Activated CD8-positive, alpha-beta memory T cell treated with anti-CD3 and anti-CD28 coated beads for 1 hour (primary cell): ENCODE results near the gene ZFR2.

Source experiments
- DNase-seq, 2 donors: peaks; one replicate each; pipeline ENCODE4 v3.0.0-alpha.2; 2020; ENCODE audit warnings: low read depth in 1 of 2; ENCODE audit errors: extremely low read depth in 1 of 2

Gene ZFR2

GRCh38 chr19:3796358-3796757, 72.5 kb downstream of the ZFR2 start:
- no peak for DNase-seq

- no peak for DNase-seq
Measured at GRCh38 chr19:3793799-3794198, 75.0 kb downstream of the ZFR2 start.

DNA sequence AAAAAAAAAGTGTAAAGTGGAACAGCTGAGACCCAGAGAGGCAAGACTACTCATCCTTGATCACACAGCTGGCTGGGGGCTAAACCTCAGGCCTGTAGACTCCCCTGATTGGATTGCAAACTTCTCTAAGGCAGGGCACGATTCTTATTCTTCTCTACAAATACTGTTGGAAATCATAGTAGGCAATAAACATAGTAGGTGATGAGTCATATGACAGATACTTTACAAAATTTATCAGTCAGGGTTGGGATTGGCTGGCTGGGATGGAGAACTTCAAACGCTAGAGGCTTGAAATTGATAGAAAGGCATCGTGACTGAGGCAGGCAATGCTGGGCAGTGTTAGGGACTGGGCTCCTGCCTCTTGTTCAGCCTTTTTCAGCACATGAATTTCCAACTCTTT, 76.7 kb downstream of the ZFR2 start:
- no peak for DNase-seq

- no peak for DNase-seq
Measured at GRCh38 chr19:3790941-3791340, 77.9 kb downstream of the ZFR2 start.

DNA sequence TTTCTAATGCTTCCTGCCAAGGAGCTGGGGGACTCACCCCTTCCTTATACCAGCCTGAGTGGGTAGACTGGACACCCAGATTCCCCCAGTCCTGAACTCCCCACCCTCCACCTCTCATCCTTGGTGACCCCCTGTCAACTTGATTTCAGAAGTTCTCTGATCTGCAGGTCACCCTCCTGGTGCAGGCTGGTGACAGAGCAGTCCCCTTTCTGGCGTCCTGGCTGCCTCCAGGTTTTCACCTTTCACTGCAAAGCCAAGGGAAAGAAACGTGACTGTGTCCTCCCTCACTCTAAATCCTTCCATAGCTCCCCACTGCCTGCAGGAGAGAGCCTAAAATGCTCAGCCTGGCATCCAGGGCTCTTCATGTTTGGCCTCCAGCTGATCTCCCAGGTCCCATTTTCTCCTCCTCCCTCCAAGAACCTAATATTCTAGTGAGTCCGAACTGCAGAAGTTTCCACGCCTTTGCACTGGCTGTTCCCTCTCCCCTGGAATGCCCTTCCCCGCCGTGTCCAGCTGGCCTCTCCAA, 78.6 kb downstream of the ZFR2 start:
- DNase-seq, result no peak

GRCh38 chr19:3788996-3789778, 79.7 kb downstream of the ZFR2 start:
- no peak for DNase-seq

DNA sequence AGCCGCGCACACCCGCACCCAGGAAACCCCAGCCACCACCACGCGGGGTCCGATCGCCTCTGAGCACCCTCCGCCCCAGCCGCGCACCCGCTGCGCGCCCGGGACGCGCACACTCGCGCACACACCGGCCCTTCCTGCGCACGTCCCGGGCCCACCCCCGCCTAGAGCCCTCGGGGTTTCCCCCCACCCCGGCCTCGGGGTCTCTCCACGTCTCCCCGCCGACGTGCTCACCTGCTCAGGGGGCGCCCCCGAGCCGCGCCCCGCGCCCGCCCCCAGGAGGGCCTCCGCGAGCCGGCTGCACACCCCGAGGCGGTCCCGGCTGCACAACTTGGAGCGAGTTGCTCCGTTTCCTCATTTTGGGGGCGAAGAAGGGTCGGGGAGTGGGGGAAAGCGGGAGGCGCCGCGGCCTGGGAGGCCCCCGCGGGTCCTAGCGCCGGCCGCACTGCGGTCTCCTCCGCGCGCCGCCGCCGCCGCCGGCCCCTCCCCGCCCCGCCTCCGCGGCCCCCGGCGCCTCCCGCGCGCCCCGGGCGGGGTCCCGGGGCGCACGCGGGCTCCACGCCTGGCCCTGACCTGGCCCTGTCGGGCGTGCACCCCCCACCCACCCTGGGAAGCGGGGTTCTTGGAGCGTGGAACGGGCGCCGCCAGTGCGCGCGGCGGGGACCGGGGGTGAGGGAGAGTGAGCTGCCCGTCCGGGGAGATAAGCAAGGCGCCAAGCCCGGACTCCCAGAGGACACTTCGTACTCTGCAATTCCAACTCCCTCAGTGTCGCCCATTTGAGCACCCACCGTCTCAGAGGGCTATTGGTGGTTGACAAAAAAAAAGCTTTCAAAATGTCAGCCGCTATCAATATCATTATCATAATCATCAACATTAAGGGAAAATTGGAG, 82.7 kb downstream of the ZFR2 start, which contains the start of gene MATK:
Gene MATK (minus strand): TSS at position 444 of the 887 bp plus-strand sequence. CDS start 1,246 bp downstream, outside the sequence.
- no peak for DNase-seq

DNA sequence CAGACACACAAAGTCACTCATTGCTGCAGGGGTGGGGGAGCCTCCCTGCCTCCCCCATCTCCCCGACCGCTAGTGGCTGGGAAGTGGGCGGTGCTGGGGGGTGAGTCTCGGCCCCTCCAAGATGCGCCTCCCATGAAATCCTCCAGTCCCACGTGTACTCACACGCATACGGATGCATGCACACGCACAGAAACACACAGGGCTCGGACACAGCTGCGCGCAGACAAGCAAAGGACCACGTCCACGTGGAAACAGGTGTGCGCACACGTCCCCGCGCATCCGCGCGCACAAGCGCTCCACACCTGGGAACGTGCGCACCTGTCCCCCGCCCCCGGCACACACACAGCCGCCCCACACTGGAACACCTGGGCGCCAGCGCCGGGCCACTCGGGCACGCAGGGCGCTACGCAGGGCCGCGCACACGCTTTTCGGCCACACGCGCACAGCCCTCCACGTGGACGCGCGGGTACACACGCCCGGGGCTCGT, 83.3 kb downstream of the ZFR2 start:
- no peak for DNase-seq

DNA sequence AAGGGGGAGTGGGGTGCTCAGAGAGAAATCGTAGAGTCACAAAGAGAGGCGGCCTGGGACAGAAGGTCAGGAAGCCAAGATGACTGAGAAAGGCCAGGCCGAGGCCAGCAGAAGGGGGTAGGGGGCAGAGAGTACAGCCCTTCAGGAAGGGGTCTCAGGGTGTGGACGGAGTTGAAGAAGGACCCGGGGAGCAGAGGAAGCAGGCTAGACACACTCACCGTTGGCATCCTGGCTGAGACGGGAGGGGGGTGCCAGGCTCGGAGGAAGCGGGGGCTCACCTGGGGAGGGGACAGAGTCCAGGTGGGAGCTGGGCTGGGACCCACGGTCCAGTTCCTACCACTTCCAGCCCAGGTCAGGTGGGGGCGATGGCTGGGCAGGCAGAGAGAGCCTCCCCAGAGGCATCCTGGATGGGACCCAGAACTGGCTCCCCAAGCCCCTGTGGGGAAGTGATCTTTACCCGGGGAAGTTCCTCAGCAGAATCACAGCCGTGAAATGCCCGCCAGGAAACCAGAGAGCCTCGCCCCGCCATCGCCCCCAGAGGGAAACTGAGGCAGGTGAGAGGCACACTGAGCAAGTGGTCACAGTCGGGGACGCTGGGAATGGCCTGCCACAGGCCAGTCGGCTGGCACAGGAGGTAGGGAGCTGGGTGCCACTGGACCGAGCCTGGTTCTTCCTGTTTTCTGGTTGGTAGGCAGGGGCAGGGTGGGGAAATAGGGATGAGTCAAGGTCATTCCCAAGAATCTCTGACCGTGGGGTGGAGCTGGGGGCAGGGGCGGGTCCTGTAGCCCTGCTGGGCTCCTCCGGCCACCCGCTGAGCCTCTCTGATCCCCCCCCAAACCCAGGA, 84.0 kb downstream of the ZFR2 start:
- DNase-seq, result no peak

DNA sequence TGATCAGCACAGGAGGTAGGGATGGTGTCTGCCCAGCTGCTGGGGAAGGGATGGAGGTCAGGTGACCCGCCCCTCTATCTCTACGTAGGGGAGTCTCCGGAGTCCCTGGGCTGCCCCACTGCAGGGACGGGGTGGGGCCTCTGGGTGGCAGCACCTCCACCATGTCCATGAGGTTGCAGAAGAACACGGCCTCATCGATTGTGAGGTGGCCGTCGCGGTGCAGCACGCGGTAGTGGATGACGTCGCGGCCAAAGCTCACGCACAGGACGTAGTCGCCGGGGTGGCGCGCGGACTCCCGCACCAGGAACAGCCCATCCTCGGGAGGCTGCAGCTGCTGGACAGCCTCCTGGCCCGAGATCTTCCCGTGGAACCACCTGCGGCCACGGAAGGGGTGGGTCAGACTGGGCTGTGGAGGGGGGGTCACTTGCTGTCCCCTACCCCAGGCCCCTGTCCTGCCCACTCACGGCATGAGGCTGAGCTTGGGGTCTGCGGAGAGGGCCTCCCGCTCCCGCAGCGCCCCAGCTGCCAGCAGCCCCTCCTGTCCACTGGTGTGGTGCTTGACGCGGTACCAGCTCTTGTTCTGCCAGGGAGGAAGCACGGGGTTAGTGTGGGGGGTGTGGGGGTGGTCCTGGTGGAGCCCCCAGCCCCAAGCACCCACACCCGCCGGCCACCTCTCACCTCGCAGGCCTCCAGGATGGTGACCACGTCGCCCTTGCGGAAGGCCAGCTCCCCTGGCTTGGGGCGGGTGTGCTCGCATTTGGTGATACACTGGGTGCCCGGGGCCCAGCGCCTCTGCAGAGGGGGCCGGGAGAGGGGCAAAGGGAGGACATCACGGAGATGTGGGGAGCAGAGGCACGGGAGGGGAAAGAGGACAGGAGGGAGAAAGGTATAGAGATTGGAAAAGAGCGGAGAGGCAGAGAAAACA, 84.9 kb downstream of the ZFR2 start:
- DNase-seq, result no peak

DNA sequence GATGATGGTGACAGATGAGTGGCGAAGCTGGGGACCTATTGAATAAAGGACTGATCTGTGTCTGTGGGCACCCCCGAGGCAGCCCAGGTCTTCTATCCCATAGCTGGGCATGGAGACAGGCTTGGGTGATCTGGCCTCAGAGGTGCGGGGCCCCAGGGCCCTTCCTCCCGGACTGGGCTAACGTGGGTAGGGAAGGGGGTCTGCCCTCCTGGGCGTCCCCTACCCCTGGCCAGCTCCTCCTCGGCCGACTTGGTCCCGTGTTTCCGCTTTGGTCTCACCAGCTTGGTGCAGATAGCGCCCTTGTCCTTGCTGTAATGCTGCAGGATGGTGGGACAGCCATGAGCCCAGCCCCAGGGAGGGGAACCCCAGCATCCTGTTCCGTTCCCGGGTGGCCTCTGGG, 85.9 kb downstream of the ZFR2 start:
- DNase-seq, result no peak

- DNase-seq, result no peak
Measured at GRCh38 chr19:3782330-3782729, 86.5 kb downstream of the ZFR2 start.

GRCh38 chr19:3781603-3782002, 87.2 kb downstream of the ZFR2 start:
- no peak for DNase-seq

GRCh38 chr19:3780786-3781304, 88.0 kb downstream of the ZFR2 start:
- DNase-seq, result no peak

- no peak for DNase-seq
Measured at GRCh38 chr19:3778899-3779723, 89.7 kb downstream of the ZFR2 start.

DNA sequence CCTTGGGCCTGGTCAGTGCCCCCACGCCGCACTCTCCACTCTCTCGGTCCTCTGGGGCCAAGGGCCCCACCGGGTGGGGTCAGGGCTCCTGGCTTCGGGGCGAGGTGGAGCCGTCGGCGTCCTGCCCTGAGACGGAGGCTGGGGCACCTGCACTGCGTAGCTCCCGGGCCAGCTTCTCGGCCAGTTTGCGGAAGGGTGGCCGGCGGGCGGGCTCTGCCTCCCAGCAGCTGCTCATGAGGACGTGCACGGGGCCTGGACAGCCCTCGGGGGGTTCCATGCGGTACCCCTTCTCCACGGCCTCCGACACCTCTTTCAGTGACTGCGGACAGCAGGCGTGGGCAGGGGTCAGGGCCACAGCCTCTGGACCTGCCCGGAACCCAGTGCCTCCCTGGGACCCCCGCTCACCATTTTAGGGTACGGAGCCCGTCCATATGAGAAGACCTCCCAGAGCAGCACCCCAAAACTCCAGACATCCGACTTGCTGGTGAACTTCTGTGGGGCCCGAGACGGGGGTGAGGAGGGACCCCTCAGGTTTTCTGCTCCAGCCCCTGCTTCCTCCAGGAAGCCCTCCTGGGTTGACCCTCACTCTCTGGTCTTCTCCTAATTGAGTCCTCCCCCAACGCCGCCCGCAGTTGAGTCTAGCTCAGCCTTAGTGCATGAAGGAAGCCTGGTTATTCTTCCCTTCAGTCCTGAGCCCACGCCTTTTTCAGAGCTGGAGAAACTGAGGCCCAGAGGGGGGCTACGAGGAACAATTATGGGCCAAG, 90.6 kb downstream of the ZFR2 start:
- no peak for DNase-seq

- DNase-seq, result no peak
Measured at GRCh38 chr19:3776479-3777040, 92.3 kb downstream of the ZFR2 start.
